ENCODE data around the gene HKDC1.
A peak's percentile ranks its signal among the peaks of the same experiment; 100 is the strongest.
"Not testable (repeated sequence)": the region's sequence is repeated elsewhere in the genome, so short reads cannot be mapped to it uniquely, and the experiment has no call there.

Gene HKDC1

DNA sequence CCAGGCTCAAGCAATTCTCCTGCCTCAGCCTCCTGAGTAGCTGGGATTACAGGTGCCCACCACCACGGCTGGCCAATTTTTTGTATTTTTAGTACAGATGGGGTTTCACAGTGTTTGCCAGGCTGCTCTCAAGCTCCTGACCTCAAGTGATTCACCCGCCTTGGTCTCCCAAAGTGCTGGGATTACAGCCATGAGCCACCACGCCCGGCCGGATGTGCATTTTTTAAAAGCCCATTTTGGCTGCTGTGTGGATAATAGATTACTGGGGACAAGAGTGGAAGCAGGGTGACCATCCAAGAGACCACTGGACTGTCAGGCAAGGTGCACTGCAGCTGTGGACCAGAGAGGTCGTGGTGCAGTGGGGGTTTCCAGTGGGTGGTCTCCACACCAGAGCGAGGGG lies 21.4 kb downstream of the HKDC1 start:
- DNase-seq (ENCODE audit: low read depth), result no peak

DNA sequence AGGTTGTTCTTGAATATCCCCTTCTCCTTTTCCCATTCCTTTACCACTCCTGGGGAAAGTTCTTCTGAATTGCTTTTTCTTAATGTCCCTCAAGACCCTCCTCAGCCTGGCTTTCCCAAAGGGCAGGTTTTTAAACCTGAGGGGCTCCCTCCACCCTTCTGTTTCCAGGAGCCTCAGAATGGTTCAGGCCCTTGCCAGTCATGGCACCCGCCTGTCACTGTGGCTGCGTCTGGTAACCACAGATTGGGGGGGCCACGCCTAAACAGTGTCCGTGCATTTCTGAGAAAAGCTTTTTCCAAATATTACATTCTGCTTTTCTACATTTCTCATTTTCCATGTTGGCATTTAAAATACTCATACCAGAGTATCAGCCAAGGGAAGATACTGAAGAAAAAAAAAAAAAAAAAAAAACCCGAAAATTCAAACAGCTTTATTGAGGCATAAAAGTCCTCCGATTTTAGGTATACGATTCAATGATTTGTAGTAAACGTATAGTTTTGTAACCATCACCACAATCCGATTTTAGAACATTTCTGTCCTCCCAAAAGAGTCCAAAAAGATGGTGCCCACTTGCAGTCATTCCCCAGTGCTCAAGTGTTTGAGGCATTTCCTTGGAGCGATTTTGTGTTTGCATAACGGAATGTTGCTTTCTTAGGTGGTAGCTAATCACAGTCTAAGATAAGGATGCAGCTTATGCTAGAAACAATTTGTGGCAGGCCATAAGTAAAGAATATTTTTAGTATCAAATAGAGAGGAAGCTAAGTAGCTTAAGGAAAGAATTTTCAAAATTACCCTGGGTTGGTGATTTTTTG lies 22.1 kb downstream of the HKDC1 start:
- DNase-seq (ENCODE audit: low read depth), result no peak

DNA sequence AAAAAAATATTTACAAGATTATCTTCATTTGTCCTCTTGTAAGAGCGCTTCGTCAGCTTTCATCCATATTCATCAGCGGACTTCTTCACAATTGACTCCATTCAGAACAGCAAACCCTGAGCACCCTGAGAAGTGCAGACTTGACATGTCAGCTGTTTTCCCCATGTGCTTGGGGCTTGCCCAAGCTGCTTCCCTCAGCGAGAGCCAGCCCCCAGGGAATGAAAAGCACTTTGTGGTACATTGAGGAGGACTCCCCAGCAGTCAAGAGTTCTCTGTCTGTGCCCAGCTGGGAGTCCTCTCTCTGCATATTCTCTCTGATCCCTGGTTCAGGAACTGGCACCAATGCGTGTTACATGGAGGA lies 22.7 kb downstream of the HKDC1 start:
- no peak for DNase-seq (ENCODE audit: low read depth)

DNA sequence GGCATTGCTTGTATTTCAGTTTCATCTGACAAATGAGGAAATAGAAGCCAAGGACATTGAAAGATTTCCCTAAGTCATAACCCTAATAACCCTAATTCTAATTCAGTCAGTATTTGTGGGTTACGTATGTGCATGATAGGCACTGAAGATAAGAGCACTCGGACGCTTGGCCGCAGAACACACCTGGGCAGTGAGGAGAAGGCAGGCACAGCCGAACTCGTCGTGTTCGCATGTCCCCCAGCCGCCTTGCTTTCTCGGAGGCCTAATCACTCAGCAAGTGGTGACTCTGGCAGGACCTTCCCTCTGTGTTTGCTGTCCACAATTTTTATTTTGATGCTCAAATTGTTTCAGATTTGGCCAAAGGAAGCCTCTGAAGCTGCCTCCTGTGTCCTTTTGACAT lies 23.7 kb downstream of the HKDC1 start:
- DNase-seq (ENCODE audit: low read depth), result no peak

DNA sequence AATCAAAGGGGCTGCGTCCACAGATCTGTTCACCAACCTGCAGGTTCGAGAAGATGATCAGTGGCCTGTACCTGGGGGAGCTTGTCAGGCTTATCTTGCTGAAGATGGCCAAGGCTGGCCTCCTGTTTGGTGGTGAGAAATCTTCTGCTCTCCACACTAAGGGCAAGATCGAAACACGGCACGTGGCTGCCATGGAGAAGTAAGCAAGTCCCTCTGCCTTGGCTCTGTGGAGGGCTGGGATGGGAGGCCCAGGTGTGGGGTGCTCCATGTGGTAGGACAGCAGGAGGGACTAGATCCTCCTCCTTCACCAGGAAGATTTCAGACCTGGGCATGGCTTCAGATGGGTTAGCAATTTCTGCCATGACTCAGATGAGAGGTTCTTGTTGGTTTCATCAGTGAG lies 25.9 kb downstream of the HKDC1 start:
- DNase-seq (ENCODE audit: low read depth), result no peak

DNA sequence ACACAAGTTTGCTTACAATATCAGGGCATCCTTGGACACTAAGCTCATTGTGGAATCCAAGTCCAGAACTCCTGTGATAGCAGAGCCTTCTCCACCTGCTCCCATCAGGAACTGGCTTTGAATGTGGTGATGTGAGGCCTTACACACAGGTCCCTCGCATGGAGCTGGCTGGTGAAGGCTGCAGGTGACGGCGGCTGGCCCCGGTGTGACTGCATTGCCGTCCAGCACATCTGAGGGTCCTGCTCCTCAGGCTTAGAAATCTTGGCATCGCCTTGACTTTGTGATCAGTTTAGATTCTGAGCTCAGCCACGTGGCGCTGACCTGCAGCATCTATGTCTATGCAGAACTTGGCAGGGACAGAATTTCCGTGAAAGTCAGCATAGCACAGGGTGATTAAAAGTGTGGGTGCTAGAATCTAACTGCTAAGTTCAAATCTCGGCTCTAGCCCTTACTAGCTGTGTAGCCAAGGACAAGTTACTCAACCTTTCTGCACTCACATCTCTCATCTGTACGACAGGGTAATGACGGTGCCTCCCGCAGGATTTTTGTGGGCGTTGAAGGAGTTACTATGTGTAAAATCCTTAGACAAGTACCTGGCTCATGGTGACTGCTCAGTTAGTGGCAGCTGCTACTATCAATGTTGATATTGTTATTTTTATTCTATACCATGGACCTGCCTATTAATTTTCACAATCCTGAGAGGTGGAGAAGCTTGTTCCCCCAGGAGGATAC lies 26.6 kb downstream of the HKDC1 start:
- DNase-seq (ENCODE audit: low read depth), result no peak

DNA sequence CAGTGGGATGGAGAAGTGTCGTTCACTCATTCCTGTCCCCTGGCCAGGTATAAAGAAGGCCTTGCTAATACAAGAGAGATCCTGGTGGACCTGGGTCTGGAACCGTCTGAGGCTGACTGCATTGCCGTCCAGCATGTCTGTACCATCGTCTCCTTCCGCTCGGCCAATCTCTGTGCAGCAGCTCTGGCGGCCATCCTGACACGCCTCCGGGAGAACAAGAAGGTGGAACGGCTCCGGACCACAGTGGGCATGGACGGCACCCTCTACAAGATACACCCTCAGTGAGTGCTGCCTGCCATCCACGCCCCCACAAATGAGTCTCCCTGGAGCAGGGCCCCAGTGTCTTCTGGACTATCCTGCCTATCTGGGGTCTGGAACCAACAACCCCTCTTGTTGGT lies 27.2 kb downstream of the HKDC1 start:
- no peak for DNase-seq (ENCODE audit: low read depth)

DNA sequence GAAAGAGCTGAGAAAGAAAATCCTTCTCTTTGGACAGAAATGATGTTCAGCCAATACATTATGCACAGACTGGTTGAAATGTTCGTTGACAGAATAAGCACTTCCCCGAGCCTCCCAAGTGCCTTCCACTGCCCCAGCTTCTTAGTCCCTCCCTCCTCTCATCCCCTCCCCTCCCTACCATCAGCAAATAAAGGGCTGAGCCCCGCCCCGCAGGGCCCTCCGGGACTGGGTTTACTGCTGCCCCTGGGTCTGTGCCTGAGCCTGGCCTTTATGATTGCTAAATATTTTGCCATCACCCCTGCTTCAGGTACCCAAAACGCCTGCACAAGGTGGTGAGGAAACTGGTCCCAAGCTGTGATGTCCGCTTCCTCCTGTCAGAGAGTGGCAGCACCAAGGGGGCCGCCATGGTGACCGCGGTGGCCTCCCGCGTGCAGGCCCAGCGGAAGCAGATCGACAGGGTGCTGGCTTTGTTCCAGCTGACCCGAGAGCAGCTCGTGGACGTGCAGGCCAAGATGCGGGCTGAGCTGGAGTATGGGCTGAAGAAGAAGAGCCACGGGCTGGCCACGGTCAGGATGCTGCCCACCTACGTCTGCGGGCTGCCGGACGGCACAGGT lies 28.1 kb downstream of the HKDC1 start:
- no peak for DNase-seq (ENCODE audit: low read depth)

DNA sequence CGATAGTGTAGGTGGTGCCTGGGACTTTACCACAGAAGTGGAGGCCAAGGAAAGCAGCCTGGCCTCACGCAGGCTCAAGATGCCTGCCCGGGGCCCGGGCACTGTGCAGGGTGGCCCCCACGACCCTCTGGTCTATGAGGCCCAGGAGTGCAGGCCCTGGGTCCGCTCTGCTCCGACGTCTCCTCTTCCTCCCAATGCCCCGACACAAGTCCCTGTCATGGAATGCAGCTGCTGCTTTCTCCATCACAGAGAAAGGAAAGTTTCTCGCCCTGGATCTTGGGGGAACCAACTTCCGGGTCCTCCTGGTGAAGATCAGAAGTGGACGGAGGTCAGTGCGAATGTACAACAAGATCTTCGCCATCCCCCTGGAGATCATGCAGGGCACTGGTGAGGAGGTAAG lies 29.9 kb downstream of the HKDC1 start:
- no peak for DNase-seq (ENCODE audit: low read depth)

DNA sequence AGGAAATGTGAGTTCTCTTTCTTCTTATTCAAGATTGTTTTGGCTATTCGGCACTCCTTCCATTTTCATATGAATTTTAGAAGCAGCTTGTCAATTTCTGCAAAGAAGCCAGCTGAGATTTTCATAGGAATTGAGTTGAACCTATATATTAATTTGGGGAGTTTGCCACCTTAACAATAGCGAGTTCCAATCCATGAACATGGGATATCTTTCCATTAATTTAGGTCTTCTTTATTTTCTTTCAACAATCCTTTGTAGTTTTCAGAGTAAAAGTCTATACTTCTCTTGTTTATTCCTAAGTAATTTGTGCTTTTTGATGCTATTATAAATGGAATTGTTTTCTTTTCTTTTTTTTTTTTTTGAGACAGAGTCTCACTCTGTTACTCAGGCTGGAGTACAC lies 31.3 kb downstream of the HKDC1 start:
- not testable (repeated sequence) for DNase-seq (ENCODE audit: low read depth)

DNA sequence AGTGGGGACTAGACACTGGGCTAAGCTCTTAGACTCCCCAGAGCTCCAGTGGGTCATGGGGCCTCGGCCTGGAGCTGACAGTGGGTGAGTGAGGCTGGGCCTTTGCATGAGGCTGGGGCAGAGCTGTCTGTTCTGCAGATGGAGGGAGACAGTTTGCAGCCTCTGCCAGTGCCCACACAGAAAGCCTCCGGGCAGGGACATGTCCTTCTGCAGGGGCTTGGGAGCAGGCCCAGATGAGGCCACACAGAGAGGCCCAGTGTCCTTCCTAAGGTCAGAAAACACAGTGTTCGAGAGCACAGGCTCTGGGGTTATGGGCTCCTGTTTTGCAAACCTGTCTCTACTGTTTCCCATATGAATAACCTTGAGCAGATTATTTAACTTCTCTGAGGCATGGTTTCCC lies 33.0 kb downstream of the HKDC1 start:
- DNase-seq (ENCODE audit: low read depth), result no peak

DNA sequence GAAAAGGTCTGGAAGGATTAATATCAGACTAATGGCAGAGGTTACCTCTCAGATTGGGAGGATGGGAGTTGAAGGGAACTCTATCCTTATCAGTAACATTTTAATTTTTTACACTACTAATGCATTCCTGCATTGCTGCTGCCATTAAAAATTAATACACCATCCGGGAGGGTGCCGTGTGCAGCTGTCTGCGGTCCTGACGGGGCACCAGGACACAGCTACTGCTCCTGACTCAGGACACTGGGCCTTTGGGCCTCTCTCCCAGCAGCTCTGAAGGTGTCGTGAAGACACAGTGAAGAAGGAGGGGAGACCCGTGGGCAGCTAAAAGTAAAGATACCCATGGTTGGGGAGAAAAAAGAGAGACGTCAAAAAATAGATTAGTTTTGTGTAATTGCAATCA lies 34.7 kb downstream of the HKDC1 start:
- no peak for DNase-seq (ENCODE audit: low read depth)

DNA sequence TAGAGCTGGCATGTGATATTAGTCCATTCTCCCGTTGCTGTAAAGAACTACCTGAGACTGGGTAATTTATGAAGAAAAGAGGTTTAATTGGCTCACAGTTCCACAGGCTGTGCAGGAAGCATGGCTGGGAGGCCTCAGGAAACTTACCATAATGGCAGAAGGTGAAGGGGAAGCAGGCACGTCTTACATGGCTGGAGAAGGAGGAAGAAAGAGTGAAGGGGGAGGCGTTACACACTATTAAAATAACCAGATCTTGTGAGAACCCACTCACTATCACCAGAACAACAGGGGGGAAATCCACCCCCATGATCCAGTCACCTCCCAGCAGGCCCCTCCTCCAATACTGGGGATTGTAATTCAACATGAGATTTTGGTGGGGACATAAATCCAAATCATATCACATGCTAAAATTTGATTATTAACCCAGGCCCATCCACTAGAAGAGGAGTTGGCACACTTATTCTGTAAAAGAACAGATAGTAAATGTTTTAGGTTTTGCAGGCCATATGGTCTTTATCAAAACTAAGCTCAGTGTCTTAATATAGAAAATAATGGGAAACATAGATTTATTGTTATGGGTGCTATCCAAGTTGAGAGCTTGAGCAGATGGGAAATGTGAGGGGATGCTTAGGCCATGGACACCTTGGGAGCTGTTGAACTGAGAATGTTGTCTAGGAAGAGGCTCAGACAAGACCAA lies 39.6 kb downstream of the HKDC1 start:
- DNase-seq (ENCODE audit: low read depth), result no peak

DNA sequence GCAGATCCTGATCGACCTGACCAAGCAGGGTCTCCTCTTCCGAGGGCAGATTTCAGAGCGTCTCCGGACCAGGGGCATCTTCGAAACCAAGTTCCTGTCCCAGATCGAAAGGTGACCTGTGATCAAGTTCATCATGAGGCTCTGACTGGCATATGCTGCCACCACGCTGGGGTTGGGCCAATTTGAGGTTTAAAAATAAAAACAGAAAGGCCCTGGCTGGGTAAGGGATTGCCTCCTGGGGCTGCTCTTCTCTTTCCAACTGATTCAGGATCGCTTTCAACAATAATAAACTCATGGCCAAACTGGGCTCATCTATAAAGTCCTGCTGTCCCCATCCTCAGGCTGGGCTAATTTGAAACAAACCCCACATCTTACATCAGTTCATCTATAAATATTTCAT lies 41.1 kb downstream of the HKDC1 start:
- no peak for DNase-seq (ENCODE audit: low read depth)

DNA sequence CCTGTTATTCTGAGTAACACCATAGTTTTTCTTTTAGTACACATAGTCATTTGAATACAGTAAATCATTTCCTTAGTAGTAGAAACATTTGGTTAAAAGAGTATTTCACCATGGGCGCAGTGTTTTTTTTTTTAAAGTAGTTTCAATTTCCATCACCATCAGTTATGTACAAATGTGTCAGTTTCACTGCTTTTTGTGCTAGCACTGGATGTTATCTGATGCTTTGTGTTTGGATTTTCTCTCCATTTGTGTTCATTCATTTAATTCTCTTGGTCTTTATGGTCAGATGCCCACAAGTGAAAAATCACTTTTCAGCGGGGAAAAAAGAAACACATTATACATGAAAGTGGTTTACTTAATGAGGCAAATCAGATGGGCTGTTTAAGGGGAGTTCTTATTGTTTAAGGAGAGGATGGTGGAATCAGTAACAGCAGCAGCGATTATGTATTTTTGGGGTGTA lies 42.2 kb downstream of the HKDC1 start:
- no peak for DNase-seq (ENCODE audit: low read depth)

DNA sequence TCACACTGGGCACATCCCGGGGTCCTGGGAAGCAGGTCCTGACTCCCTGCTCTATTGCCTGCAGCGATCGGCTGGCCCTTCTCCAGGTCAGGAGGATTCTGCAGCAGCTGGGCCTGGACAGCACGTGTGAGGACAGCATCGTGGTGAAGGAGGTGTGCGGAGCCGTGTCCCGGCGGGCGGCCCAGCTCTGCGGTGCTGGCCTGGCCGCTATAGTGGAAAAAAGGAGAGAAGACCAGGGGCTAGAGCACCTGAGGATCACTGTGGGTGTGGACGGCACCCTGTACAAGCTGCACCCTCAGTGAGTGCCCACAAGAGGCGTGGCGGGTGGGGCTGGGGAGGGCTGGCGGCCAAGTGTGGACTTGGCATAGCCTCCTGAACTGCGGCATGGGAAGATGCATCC lies 45.4 kb downstream of the HKDC1 start:
- no peak for DNase-seq (ENCODE audit: low read depth)

DNA sequence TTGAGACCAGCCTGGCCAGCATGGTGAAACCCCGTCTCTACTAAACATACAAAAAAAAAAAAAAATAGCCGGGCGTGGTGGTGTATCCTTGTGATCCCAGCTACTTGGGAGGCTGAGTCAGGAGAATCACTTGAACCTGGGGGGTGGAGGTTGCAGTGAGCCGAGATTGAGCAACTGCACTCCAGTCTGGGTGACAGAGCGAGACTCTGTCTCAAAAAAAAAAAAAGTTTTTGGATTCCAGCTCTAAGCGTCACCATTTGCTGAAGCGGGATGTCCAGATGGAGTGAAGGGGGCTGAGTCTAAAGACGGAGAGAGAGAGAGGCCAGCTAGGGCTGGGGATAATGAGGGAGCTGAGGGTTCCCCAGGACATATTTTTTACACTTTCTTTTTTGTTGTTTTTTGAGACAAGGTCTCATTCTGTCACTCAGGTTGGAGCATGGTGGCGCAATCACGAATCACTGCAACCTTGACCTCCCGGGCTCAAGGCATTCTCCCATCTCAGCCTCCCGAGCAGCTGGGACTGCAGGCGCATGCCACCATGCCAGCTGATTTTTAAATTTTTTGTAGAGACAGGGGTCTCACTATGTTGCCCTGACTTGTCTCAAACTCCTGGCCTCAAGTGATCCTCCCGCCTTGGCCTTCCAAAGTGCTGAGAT lies 48.8 kb downstream of the HKDC1 start:
- DNase-seq (ENCODE audit: low read depth), result peak; percentile 30

DNA sequence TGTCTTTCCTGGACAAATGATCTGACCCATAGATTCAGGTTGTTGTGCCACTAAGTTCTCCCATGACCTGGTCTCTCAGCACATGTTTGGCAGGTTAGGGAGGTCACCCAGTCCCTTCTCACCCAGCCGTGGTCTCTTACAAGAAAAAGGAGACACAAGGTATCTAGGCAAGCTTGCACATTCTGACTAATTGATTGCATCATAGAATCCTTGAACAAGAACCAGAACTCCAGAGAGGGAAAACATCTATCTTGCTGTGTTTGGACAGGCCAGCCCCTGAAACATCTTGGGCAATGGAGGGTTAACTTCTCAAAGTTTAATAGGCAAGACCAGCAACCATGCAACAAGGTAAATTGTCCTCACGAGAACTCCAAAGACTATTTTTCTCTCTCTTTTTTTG lies 49.6 kb downstream of the HKDC1 start:
- DNase-seq (ENCODE audit: low read depth), result peak; percentile 61

DNA sequence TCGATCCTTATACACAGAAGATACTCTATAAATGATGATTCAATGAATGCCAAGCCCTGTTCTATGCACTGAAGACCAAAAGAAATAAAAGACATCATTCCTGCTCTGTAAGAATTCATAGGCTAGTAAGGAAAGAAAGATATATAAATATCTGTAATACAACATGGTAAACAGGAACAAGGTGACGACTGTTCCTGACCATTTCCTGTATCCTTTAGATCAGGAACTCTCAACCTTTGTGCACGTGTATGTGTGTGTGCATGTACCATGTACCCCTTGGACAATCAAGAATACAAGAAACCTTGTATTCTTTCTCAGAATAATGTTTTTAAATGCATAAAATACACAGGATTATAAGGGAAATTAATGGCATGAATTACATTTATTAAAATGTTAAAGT lies 50.9 kb downstream of the HKDC1 start:
- DNase-seq (ENCODE audit: low read depth), result no peak

DNA sequence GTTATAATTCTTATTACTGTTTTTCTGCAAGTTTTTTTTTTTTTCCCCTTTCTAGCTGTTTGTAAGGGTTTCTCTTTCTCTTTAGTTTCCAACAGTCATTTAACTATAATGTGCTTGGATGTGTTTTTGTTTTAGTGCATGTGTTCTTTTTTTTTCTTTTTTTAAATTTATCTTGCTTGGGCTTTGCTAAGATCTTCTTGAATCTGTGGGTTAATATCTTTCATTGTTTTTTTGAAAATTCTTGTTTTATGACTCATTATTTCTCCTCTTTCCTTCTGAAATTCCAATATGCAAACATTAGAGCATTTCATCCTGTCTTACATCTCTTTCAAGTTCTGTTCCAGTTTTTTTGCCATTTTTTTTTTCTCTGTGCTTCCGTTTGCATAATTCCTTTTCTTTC lies 52.5 kb downstream of the HKDC1 start:
- DNase-seq (ENCODE audit: low read depth), result peak; percentile 30

DNA sequence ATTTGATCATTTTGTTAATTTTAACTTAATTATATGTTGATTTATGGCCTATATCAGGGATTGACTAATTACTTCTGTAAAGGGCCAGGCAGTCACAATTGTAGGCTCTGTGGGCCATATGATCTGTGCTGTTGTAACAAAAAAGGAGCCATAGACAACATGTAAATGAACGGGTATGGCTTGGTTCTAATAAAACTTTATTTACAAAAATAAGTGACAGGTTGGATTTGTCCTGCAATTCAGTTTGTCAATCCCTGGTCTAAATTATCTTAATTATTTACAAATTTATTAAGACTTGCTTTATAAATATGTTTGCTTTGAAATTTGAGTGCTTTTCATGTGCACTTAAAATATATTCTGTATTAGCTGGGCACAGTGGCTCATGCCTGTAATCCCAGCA lies 55.3 kb downstream of the HKDC1 start:
- DNase-seq (ENCODE audit: low read depth), result no peak

DNA sequence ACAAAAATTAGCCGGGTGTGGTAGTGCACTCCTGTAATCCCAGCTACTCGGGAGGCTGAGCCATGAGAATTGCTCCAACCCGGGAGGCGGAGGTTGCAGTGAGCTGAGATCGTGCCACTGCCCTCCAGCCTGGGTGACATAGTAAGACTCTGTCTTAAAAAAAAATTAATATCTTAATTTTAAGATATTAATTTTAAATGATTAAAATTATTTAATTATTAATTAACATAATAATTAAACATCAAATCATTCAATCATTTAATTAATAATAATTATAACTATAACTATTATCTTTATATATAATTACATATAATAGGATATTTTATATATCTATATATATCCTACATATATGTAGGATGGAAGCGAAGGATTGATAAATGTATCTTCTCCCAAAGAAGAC lies 56.4 kb downstream of the HKDC1 start:
- DNase-seq (ENCODE audit: low read depth), result no peak

Measured in iris pigment epithelial cell (primary cell).